NCI-H1048 (cell line): Measurements from ENCODE around the gene VASN.

Experiments
- DNase-seq: peaks from one replicate; lab custom pipeline; 2025; lab: John Stamatoyannopoulos, UW

VASN gene

GRCh38 chr16:4403133-4403949, 31.7 kb downstream of the VASN start:
- no peak for DNase-seq

GRCh38 chr16:4404247-4404966, 32.8 kb downstream of the VASN start:
- DNase-seq = no peak

GRCh38 chr16:4404967-4405696, 33.5 kb downstream of the VASN start:
- DNase-seq = no peak

- DNase-seq = no peak
These were observed 36.1 kb downstream of the VASN start for GRCh38 chr16:4407543-4408322.

GRCh38 chr16:4408323-4408690, 36.7 kb downstream of the VASN start:
- DNase-seq = no peak

GRCh38 chr16:4409081-4409932, 37.7 kb downstream of the VASN start:
- DNase-seq = no peak

- DNase-seq = no peak
These were observed 38.9 kb downstream of the VASN start for GRCh38 chr16:4410335-4411075.

GRCh38 chr16:4411684-4412083, 40.0 kb downstream of the VASN start:
- no peak for DNase-seq

GRCh38 chr16:4412159-4412558, 40.5 kb downstream of the VASN start:
- DNase-seq = no peak

- DNase-seq = no peak
These were observed 41.2 kb downstream of the VASN start for GRCh38 chr16:4412854-4413253.

GRCh38 chr16:4414187-4414917, 42.7 kb downstream of the VASN start:
- DNase-seq = no peak

- DNase-seq = no peak
These were observed 44.0 kb downstream of the VASN start for GRCh38 chr16:4415538-4416199.

GRCh38 chr16:4416200-4417032, 44.8 kb downstream of the VASN start, which contains the start of gene CORO7:
CORO7 (minus strand) TSS chr16:4416596; CDS start chr16:4416518, 78 bp downstream.
- peak; percentile 44 for DNase-seq

GRCh38 chr16:4419402-4419959, 47.8 kb downstream of the VASN start:
- no peak for DNase-seq

GRCh38 chr16:4420505-4421105, 49.0 kb downstream of the VASN start:
- DNase-seq = no peak

GRCh38 chr16:4425378-4426020, 53.9 kb downstream of the VASN start, which contains the start of gene DNAJA3:
DNAJA3 (plus strand) TSS chr16:4425868; CDS start chr16:4425882, 14 bp downstream.
- peak; percentile 61 for DNase-seq
